Neutrophil (primary cell): Measurements from ENCODE around the gene MYBL2.

ENCODE experiments used
- H3K27ac ChIP-seq: fragments of 200-600 bp; sonication (generic); 2 replicates; pipeline ENCODE4 v1.5.1; 2016; ENCODE audit warnings: mild to moderate bottlenecking, moderate library complexity
- H3K27me3 ChIP-seq: fragments of 200-600 bp; sonication (generic); 2 replicates; pipeline ENCODE4 v1.6.0; 2016; ENCODE audit warnings: mild to moderate bottlenecking
- H3K36me3 ChIP-seq: fragments of 200-600 bp; sonication (generic); 2 replicates; pipeline ENCODE4 v1.5.1; 2017
- H3K4me1 ChIP-seq, 2 experiments: fragments of 200-600 bp in 1 of 2; sonication (generic) in 1 of 2; 1 replicate in 1 of 2; 2 replicates in 1 of 2; pipeline versions ENCODE4 v1.5.1 to v1.6.1; 2013 to 2016; ENCODE audit warnings: low read depth in 1 of 2, low read length in 1 of 2, mild to moderate bottlenecking in 1 of 2, moderate library complexity in 1 of 2; ENCODE audit not compliant: control insufficient read depth in 1 of 2, insufficient read depth in 1 of 2
- H3K4me3 ChIP-seq, 2 experiments: fragments of 200-600 bp in 1 of 2; sonication (generic) in 1 of 2; 1 replicate in 1 of 2; 2 replicates in 1 of 2; pipeline ENCODE4 v1.5.1; 2013 to 2016; ENCODE audit warnings: low read depth in 1 of 2, low read length in 1 of 2, mild to moderate bottlenecking in 1 of 2, moderate library complexity in 1 of 2
- H3K9me3 ChIP-seq: fragments of 200-600 bp; sonication (generic); 2 replicates; pipeline ENCODE4 v1.5.1; 2016
- CTCF ChIP-seq: fragments of 200-600 bp; sonication (generic); IDR thresholded peaks from 2 replicates; pipeline ENCODE4 v1.5.1; 2016; ENCODE audit warnings: antibody characterized with exemption

Gene MYBL2

DNA sequence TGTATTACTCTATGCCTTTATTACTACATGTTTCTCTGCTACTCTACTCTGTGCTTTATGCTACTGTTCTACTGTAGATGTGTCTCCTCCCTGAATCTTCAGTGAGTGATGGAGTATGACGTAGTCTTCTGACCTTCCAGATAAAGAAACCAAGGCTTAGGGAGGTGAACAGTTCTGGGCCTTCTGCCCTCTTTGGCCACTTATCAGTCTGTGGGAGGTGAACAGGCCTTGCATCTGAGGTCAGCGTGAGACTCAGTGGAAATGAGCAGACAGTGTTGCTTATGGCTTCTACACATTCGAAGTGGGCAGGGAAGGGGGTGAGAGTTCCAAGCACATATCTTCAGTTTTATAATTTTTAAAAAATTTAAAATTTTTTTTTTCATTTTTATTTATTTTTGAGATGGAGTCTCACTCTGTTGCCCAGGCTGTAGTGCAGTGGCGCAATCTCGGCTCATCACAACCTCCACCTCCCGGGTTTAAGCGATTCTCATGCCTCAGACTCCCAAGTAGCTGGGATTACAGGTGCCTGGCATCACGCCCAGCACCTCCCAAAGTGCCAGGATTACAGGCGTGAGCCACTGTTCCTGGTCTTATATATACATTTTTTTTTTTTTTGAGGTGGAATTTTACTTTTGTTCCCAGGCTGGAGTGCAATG is 24.2 kb downstream of the MYBL2 start:
- no peak for TF ChIP-seq CTCF
- H3K4me3 ChIP-seq: no peak overlapping the region
- H3K27ac ChIP-seq: no peak overlapping the region
- no peaks in the 10 kb centered on the region for H3K9me3 ChIP-seq
- H3K4me1 ChIP-seq: no peaks in the 10 kb centered on the region
- H3K27me3 ChIP-seq: no peaks in the 10 kb centered on the region
- peaks cover 28% of the 10 kb centered on the region for H3K36me3 ChIP-seq

DNA sequence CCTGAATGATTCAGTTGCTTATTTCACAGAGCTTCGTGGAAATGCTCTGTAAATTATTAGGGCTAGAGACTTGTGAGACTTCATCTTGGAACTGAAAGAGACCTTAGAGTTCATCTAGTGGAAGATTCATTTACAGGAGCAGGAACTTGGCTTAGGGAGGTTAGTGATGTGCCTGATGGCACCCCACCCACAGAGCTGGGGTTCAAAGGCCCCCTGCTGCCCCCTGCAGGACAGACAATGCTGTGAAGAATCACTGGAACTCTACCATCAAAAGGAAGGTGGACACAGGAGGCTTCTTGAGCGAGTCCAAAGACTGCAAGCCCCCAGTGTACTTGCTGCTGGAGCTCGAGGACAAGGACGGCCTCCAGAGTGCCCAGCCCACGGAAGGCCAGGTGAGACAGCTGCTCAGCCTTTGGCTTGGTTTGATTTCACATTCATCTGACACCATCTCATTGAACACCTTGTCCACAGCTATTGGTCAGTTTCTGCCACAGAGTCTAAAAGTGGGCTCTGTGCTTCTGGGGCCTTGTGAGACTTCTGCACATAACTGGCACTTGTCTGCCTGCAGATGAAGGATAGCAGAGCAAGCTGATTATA is 25.1 kb downstream of the MYBL2 start:
- no peak overlapping the region for H3K27ac ChIP-seq
- H3K9me3 ChIP-seq: no peaks in the 10 kb centered on the region
- peaks cover 19% of the 10 kb centered on the region for H3K36me3 ChIP-seq
- H3K27me3 ChIP-seq: no peaks in the 10 kb centered on the region
- H3K4me3 ChIP-seq: no peak overlapping the region
- no peaks in the 10 kb centered on the region for H3K4me1 ChIP-seq
- TF ChIP-seq CTCF: no peak

GRCh38 chr20:43694763-43695162 is 27.8 kb downstream of the MYBL2 start:
- H3K27ac ChIP-seq: no peak overlapping the region
- peaks cover 14% of the 10 kb centered on the region for H3K36me3 ChIP-seq
- no peak overlapping the region for H3K4me3 ChIP-seq
- no peaks in the 10 kb centered on the region for H3K9me3 ChIP-seq
- no peaks in the 10 kb centered on the region for H3K4me1 ChIP-seq
- no peak for TF ChIP-seq CTCF
- H3K27me3 ChIP-seq: no peaks in the 10 kb centered on the region

DNA sequence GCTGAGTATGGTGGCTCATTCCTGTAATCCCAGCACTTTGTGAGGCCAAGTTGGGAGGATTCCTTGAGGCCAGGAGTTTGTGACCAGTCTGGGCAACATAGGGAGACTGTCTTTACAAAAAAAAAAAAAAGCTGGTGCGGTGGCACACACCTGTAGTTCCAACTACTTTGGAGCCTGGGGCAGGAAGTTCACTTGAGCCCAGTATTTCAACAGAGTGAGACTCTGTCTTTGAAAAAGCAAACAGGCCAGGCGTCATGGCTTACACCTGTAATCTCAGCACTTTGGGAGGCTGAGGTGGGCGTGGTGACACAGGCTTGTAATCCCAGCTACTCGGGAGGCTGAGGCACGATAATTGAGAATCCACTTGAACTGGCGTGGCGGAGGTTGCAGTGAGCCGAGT is 28.7 kb downstream of the MYBL2 start:
- Histone ChIP-seq H3K36me3 (peaks cover 16% of the 10 kb centered on the region), H3K4me1 (no peaks in the 10 kb centered on the region), H3K27ac (no peak overlapping the region), H3K4me3 (no peak overlapping the region), H3K9me3 (no peaks in the 10 kb centered on the region), H3K27me3 (no peaks in the 10 kb centered on the region)
- no peak for TF ChIP-seq CTCF

DNA sequence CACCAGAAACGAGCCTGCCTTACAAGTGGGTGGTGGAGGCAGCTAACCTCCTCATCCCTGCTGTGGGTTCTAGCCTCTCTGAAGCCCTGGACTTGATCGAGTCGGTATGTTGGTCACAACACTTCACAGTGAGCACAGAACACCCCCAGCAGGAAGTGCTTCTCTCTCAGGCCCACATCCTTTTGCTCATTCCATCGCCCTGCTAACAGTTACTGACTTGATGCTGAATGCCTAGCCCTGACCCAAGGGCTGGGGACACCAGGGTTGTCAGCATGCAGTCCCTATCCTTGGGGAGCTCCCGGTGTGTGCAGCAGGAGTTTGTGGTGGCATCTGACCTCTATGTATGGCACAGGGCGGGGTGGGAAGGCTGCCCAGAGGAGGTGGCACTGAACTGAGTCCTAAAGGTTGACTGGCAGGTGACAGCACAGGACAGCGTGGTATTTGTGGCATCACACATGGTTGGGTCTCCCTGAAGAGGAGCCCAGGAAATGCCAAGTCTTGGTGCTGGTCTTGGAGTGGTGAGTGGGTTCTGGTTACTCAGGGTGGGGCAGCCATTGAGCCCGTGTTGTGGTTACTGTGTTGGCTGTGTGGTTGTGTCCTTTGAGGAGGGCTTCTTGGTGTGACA is 33.1 kb downstream of the MYBL2 start:
- Histone ChIP-seq H3K4me1 (no peaks in the 10 kb centered on the region), H3K4me3 (no peak overlapping the region), H3K36me3 (peaks cover 37% of the 10 kb centered on the region), H3K9me3 (no peaks in the 10 kb centered on the region), H3K27ac (no peak overlapping the region), H3K27me3 (no peaks in the 10 kb centered on the region)
- no peak for TF ChIP-seq CTCF
